GM12878 (cell line): Measurements from ENCODE around the gene GPC5. TPM values are rescaled to one million over a fixed set of nuclear protein-coding genes. Genes with fewer than 3 reads are reported as not detected.

Source experiments
- ATAC-seq: fragments of 200-7000 bp; cut with Tn5 transposase; 3 replicates; pipeline ENCODE4 v1.9.1; 2020; ENCODE audit warnings: mild to moderate bottlenecking, moderate library complexity
- BruUV-seq: library from RNA; stranded (reverse); fragments of 400-500 nt; replicated peaks from 2 replicates; lab custom pipeline; 2021; lab: Mats Ljungman, UMichigan
- CTCF ChIA-PET: fragments of 300-600 bp; sonication (Branson Sonifier 250); formaldehyde crosslinking; extraction: SDS; loops from one replicate; lab custom pipeline; 2021; ENCODE audit warnings: inconsistent platforms; lab: Yijun Ruan, JAX
- POLR2A ChIA-PET: fragments of 350-600 bp; formaldehyde crosslinking; extraction: SDS; loops from one replicate; lab custom pipeline; 2021; ENCODE audit warnings: inconsistent platforms; lab: Charles Lee
- RAD21 ChIA-PET: fragments of 300-600 bp; sonication (Branson Sonifier 250); formaldehyde crosslinking; loops from one replicate; lab custom pipeline; 2023; ENCODE audit warnings: antibody characterized with exemption; ENCODE audit not compliant: unreplicated experiment; lab: Charles Lee
- SMC1A ChIA-PET: fragments of 300-600 bp; sonication (Branson Sonifier 250); formaldehyde crosslinking; loops from one replicate; lab custom pipeline; 2023; ENCODE audit not compliant: unreplicated experiment, uncharacterized antibody; lab: Charles Lee
- DNase-seq: peaks from one replicate; pipeline ENCODE4 v3.0.0-alpha.2; 2011; ENCODE audit warnings: low read depth, low spot score
- FAIRE-seq: peaks from 3 replicates; lab custom pipeline; 2011; peaks lifted over from hg19 to GRCh38; lab: Jason Lieb, UNC
- H2AFZ ChIP-seq: 2 replicates; pipeline ENCODE4 v1.6.0; 2011; ENCODE audit warnings: low read depth, low read length, control low read depth; ENCODE audit not compliant: control insufficient read depth
- H3K27ac ChIP-seq: 2 replicates; pipeline ENCODE4 v1.5.1; 2011; ENCODE audit warnings: control low read depth; ENCODE audit not compliant: control insufficient read depth, insufficient read depth
- H3K27me3 ChIP-seq, 2 experiments: replicated peaks in 1 of 2; 2 replicates each; pipeline versions ENCODE4 v1.6.0 to v1.6.1; 2011; ENCODE audit warnings: low read length in 1 of 2; ENCODE audit not compliant: control insufficient read depth in 2 of 2, insufficient read depth in 2 of 2
- H3K36me3 ChIP-seq, 2 experiments: 2 replicates each; pipeline ENCODE4 v1.5.1; 2011; ENCODE audit warnings: low read length in 1 of 2; ENCODE audit not compliant: control insufficient read depth in 2 of 2, insufficient read depth in 2 of 2
- H3K4me1 ChIP-seq: 2 replicates; pipeline ENCODE4 v1.6.1; 2011; ENCODE audit warnings: mild to moderate bottlenecking, low read length, moderate library complexity, mixed read lengths; ENCODE audit not compliant: control insufficient read depth, insufficient read depth
- H3K4me2 ChIP-seq: 2 replicates; pipeline ENCODE4 v1.6.0; 2011; ENCODE audit warnings: control low read depth; ENCODE audit not compliant: control insufficient read depth, insufficient read depth
- H3K4me3 ChIP-seq: fragments of 200-600 bp; sonication (generic); 2 replicates; pipeline ENCODE4 v1.5.1; 2016
- H3K79me2 ChIP-seq: 2 replicates; pipeline ENCODE4 v1.6.0; 2011; ENCODE audit warnings: low read length; ENCODE audit not compliant: control insufficient read depth, insufficient read depth
- H3K9ac ChIP-seq: 2 replicates; pipeline ENCODE4 v1.8.0; 2011; ENCODE audit warnings: low read length, control low read depth, mixed read lengths; ENCODE audit not compliant: control insufficient read depth, insufficient read depth
- H3K9me3 ChIP-seq: replicated peaks from 3 replicates; pipeline ENCODE4 v1.5.1; 2011; ENCODE audit warnings: mild to moderate bottlenecking, low read length; ENCODE audit not compliant: control insufficient read depth, insufficient read depth
- H4K20me1 ChIP-seq: 2 replicates; pipeline ENCODE4 v1.6.0; 2011; ENCODE audit not compliant: control insufficient read depth, insufficient read depth
- BCL11A ChIP-seq: IDR thresholded peaks from 2 replicates; pipeline ENCODE4 v1.6.1; 2011; ENCODE audit warnings: low read depth, low read length
- FOXK2 ChIP-seq: fragments of 450-650 bp; IDR thresholded peaks from 2 replicates; pipeline ENCODE4 v1.6.1; 2017; ENCODE audit warnings: mild to moderate bottlenecking, moderate library complexity
- JUND ChIP-seq: IDR thresholded peaks from 2 replicates; pipeline ENCODE4 v1.6.1; 2012; ENCODE audit warnings: low read depth, mild to moderate bottlenecking, low read length, improper control_type of control experiment, moderate library complexity
- NBN ChIP-seq: fragments of 450-650 bp; IDR thresholded peaks from 2 replicates; pipeline ENCODE4 v1.6.1; 2016
- NFXL1 ChIP-seq: fragments of 450-650 bp; IDR thresholded peaks from 2 replicates; pipeline ENCODE4 v1.6.1; 2017; ENCODE audit warnings: antibody characterized with exemption, mild to moderate bottlenecking, borderline replicate concordance
- NFYB ChIP-seq: IDR thresholded peaks from 2 replicates; pipeline ENCODE4 v1.6.1; 2011; ENCODE audit warnings: low read depth, mild to moderate bottlenecking, low read length, improper control_type of control experiment, moderate library complexity; ENCODE audit not compliant: insufficient read depth
- NR2F1 ChIP-seq: fragments of 450-650 bp; conservative IDR thresholded peaks from 2 replicates; pipeline ENCODE4 v1.6.1; 2017; ENCODE audit warnings: mild to moderate bottlenecking
- PML ChIP-seq: IDR thresholded peaks from 2 replicates; pipeline ENCODE4 v1.6.1; 2012; ENCODE audit warnings: low read length, inconsistent platforms
- POLR2AphosphoS2 ChIP-seq: IDR thresholded peaks from 2 replicates; pipeline ENCODE4 v1.6.1; 2011; ENCODE audit warnings: low read depth, mild to moderate bottlenecking, low read length, improper control_type of control experiment, moderate library complexity
- POU2F2 ChIP-seq: IDR thresholded peaks from 3 replicates; pipeline ENCODE4 v1.6.1; 2011; ENCODE audit warnings: low read depth, mild to moderate bottlenecking, low read length, borderline replicate concordance
- RCOR1 ChIP-seq: conservative IDR thresholded peaks from 2 replicates; pipeline ENCODE4 v1.6.1; 2012; ENCODE audit warnings: low read depth, low read length, improper control_type of control experiment
- RFX5 ChIP-seq: IDR thresholded peaks from 2 replicates; pipeline ENCODE4 v1.6.1; 2011; ENCODE audit warnings: low read depth, low read length, improper control_type of control experiment
- SPI1 ChIP-seq: IDR thresholded peaks from 2 replicates; pipeline ENCODE4 v1.6.1; 2011; ENCODE audit warnings: low read depth, mild to moderate bottlenecking, low read length, moderate library complexity, borderline replicate concordance; ENCODE audit not compliant: insufficient read depth
- SREBF1 ChIP-seq: IDR thresholded peaks from 2 replicates; pipeline ENCODE4 v1.6.1; 2012; ENCODE audit warnings: mild to moderate bottlenecking, low read length
- ZBED1 ChIP-seq: IDR thresholded peaks from 2 replicates; pipeline ENCODE4 v1.6.1; 2016; ENCODE audit warnings: borderline replicate concordance
- WGBS: methylation state at CpG from one replicate; pipeline ENCODE4 v1.1.6; 2016; ENCODE audit warnings: low lambda C conversion rate; ENCODE audit not compliant: insufficient replicate concordance, insufficient coverage; ENCODE audit errors: missing lambda C conversion rate; 5-methylcytosine and 5-hydroxymethylcytosine counted together
- in situ Hi-C: fragments of 300-500 bp; cut with MboI; formaldehyde crosslinking; loops from 9 replicates; pipeline ENCODE4 v1.14.3; 2018; ENCODE audit warnings: mixed read lengths
- intact Hi-C: fragments of 100-400 bp; cut with micrococcal nuclease; formaldehyde crosslinking; loops from one replicate; pipeline ENCODE4 v1.14.2; 2022; ENCODE audit not compliant: unreplicated experiment
- polyA plus RNA-seq, 11 experiments: library from polyadenylated mRNA; depleted of rRNA in 4 of 11; unstranded in 6 of 11; stranded (reverse) in 5 of 11; fragments of >200 nt; fragmentation: Nextera tagmentation in 4 of 11; fragmentation: Illumina TruSeq in 1 of 11; extraction: Ambion mirVana in 4 of 11; extraction: Trizol in 1 of 11; gene quantifications; 1 replicate in 1 of 11; 2 replicates in 10 of 11; pipeline versions ENCODE4 v1.2.1 to v1.2.3, GENCODE V29; 2011 to 2016; ENCODE audit warnings: inconsistent platforms in 2 of 11, missing spikeins in 2 of 11, low read depth in 1 of 11
- total RNA-seq, 4 experiments: library from RNA; depleted of rRNA in 3 of 4; stranded (reverse); fragments of >200 nt in 3 of 4; fragmentation: Illumina TruSeq in 1 of 4; extraction: Trizol in 1 of 4; gene quantifications; 2 replicates each; pipeline versions ENCODE4 v1.2.1 to v1.2.3, GENCODE V29; 2013 to 2021
- TF ChIP-seq, protein P1 (sequence below): fragments of 450-650 bp; formaldehyde crosslinking; IDR thresholded peaks from 2 replicates; pipeline ENCODE4 v1.4.0; 2020; ENCODE audit warnings: mild to moderate bottlenecking, moderate library complexity
- TF ChIP-seq, protein P2 (sequence below), 3 experiments: IDR thresholded peaks in 2 of 3; conservative IDR thresholded peaks in 1 of 3; 2 replicates each; pipeline ENCODE4 v1.5.1; 2011; ENCODE audit warnings: low read depth in 3 of 3, low read length in 3 of 3, mild to moderate bottlenecking in 3 of 3, control low read depth in 2 of 3, moderate library complexity in 2 of 3, inconsistent platforms in 1 of 3, mixed read lengths in 1 of 3; ENCODE audit not compliant: control insufficient read depth in 2 of 3, insufficient read depth in 1 of 3; ENCODE audit errors: extremely low read depth in 1 of 3

The GPC5 gene
- total and polyA plus RNA-seq, 10 of the 15 experiments (the other 5 are each of a cell fraction or from before 2014, with no cell fraction given), result 0.05 to 0.87 (median 0.44) TPM; not detected in 1

DNA sequence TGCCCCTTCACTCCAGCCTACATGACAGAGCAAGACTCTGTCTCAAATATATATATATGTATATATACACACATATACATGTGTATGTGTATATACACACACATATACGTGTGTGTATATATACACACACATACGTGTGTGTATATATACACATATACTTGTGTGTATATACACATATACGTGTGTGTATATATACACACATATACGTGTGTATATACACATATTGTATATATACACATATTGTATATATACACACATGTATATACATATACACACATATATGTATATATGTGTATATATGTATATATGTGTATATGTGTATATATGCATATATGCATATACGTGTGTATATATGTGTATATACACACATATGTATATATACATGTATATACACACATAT, 173.3 kb downstream of the GPC5 start:
- Histone ChIP-seq H2AFZ (no peak overlapping the region), H3K4me1 (no peaks in the 10 kb centered on the region), H3K27ac (no peak overlapping the region), H3K27me3 (no peaks in the 10 kb centered on the region), H3K9me3 (no peaks in the 10 kb centered on the region), H3K4me2 (no peak overlapping the region), H3K36me3 (no peaks in the 10 kb centered on the region), H4K20me1 (no peaks in the 10 kb centered on the region), H3K9ac (no peak overlapping the region), H3K4me3 (no peak overlapping the region), H3K79me2 (no peaks in the 10 kb centered on the region)
- RAD21 ChIA-PET, result no interaction called here
- no peak for ATAC-seq
- CTCF ChIA-PET, result no interaction called here
- in situ Hi-C loops (no loop called here), intact Hi-C loops (no loop called here)
- FAIRE-seq, result no peak
- no TSS peak for BruUV-seq
- POLR2A ChIA-PET, result no interaction called here
- no peak for DNase-seq
- no peak for TF ChIP-seq SPI1
- TF ChIP-seq RCOR1, result no peak
- no peak for TF ChIP-seq ZBED1
- no peak for TF ChIP-seq NBN
- no peak for TF ChIP-seq POLR2AphosphoS2
- TF ChIP-seq SREBF1, result no peak
- no peak for TF ChIP-seq JUND
- TF ChIP-seq NFXL1, result no peak
- TF ChIP-seq BCL11A, result no peak
- TF ChIP-seq RFX5, result no peak
- no peak for TF ChIP-seq FOXK2
- TF ChIP-seq, protein P1, sequence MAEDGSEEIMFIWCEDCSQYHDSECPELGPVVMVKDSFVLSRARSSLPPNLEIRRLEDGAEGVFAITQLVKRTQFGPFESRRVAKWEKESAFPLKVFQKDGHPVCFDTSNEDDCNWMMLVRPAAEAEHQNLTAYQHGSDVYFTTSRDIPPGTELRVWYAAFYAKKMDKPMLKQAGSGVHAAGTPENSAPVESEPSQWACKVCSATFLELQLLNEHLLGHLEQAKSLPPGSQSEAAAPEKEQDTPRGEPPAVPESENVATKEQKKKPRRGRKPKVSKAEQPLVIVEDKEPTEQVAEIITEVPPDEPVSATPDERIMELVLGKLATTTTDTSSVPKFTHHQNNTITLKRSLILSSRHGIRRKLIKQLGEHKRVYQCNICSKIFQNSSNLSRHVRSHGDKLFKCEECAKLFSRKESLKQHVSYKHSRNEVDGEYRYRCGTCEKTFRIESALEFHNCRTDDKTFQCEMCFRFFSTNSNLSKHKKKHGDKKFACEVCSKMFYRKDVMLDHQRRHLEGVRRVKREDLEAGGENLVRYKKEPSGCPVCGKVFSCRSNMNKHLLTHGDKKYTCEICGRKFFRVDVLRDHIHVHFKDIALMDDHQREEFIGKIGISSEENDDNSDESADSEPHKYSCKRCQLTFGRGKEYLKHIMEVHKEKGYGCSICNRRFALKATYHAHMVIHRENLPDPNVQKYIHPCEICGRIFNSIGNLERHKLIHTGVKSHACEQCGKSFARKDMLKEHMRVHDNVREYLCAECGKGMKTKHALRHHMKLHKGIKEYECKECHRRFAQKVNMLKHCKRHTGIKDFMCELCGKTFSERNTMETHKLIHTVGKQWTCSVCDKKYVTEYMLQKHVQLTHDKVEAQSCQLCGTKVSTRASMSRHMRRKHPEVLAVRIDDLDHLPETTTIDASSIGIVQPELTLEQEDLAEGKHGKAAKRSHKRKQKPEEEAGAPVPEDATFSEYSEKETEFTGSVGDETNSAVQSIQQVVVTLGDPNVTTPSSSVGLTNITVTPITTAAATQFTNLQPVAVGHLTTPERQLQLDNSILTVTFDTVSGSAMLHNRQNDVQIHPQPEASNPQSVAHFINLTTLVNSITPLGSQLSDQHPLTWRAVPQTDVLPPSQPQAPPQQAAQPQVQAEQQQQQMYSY (CRISPR knock-in tag), result no peak
- TF ChIP-seq NFYB, result no peak
- TF ChIP-seq, protein P2, sequence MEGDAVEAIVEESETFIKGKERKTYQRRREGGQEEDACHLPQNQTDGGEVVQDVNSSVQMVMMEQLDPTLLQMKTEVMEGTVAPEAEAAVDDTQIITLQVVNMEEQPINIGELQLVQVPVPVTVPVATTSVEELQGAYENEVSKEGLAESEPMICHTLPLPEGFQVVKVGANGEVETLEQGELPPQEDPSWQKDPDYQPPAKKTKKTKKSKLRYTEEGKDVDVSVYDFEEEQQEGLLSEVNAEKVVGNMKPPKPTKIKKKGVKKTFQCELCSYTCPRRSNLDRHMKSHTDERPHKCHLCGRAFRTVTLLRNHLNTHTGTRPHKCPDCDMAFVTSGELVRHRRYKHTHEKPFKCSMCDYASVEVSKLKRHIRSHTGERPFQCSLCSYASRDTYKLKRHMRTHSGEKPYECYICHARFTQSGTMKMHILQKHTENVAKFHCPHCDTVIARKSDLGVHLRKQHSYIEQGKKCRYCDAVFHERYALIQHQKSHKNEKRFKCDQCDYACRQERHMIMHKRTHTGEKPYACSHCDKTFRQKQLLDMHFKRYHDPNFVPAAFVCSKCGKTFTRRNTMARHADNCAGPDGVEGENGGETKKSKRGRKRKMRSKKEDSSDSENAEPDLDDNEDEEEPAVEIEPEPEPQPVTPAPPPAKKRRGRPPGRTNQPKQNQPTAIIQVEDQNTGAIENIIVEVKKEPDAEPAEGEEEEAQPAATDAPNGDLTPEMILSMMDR (IDR thresholded peaks at IDR 0.05 in 2 of 3, conservative IDR thresholded peaks at IDR 0.05 in 1 of 3; ENCODE audit: control insufficient read depth in 2 of 3, extremely low read depth in 1 of 3, insufficient read depth in 1 of 3, low read depth in 3 of 3, low read length in 3 of 3), result no peak
- no peak for TF ChIP-seq NR2F1
- TF ChIP-seq POU2F2, result no peak
- TF ChIP-seq PML, result no peak
- SMC1A ChIA-PET, result no interaction called here
- WGBS, result 70% methylated on average over 5 of the region's 5 CpGs
